ENCODE measurements around the gene AKT2. TPM values are rescaled to one million over a fixed set of nuclear protein-coding genes. Genes with fewer than 3 reads are reported as not detected.

The AKT2 gene
- total RNA-seq, 1 experiment from 2014 or later, result 150 TPM

DNA sequence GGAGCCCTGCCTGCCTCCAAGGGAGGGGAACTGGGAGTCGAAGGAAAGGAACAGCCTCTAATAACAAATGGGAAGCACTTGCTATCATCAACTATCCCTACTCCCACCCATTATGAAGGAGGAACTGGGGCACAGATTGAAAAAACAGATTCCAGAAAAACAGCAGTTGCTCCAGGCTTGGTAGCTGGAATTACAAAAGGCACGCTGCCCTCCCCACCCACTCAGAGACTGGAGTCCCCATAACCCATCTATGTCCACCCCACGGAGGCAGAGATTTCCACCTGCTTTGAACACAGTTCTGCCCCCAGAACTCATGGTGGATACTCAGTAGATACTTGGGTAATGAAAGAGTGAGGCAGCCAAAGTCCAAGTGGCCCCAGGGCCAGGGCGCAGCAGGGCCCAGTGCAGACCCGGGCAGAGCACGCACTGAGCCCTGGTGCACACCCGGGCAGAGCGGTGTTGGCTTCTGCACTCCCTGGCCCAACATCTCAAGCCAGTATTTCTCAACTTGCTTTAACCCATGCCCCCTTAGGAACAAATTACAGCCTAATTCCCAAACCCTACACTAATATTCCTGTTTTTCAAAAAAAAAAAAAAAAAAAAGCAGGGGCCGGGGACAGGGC, 39.5 kb downstream of the AKT2 start:
- no peak overlapping the region for H2BK120ac ChIP-seq (ENCODE audit: low read depth, low read length, poor library complexity, severe bottlenecking)

More for the DNA sequence above, 39.5 kb downstream of the AKT2 start:
- H4K5ac ChIP-seq (ENCODE audit: insufficient read length, low read depth, low read length), result no peak overlapping the region
- H3K4me2 ChIP-seq (ENCODE audit: insufficient read depth, insufficient read length, low read length), result no peak overlapping the region
- H2BK20ac ChIP-seq (ENCODE audit: low read depth, low read length, poor library complexity, severe bottlenecking), result no peak overlapping the region
- no peak overlapping the region for H2AK5ac ChIP-seq (ENCODE audit: insufficient read length, low read length)
- TF ChIP-seq, protein P1, sequence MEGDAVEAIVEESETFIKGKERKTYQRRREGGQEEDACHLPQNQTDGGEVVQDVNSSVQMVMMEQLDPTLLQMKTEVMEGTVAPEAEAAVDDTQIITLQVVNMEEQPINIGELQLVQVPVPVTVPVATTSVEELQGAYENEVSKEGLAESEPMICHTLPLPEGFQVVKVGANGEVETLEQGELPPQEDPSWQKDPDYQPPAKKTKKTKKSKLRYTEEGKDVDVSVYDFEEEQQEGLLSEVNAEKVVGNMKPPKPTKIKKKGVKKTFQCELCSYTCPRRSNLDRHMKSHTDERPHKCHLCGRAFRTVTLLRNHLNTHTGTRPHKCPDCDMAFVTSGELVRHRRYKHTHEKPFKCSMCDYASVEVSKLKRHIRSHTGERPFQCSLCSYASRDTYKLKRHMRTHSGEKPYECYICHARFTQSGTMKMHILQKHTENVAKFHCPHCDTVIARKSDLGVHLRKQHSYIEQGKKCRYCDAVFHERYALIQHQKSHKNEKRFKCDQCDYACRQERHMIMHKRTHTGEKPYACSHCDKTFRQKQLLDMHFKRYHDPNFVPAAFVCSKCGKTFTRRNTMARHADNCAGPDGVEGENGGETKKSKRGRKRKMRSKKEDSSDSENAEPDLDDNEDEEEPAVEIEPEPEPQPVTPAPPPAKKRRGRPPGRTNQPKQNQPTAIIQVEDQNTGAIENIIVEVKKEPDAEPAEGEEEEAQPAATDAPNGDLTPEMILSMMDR (conservative IDR thresholded peaks at IDR 0.05), result no peak
- H2AFZ ChIP-seq (ENCODE audit: low read length), result no peak overlapping the region
- H4K20me1 ChIP-seq (ENCODE audit: control insufficient read depth, insufficient read depth, insufficient read length), result no peaks in the 10 kb centered on the region
- no peak overlapping the region for H3K18ac ChIP-seq (ENCODE audit: insufficient read length, low read depth, low read length)
- H3K23me2 ChIP-seq (ENCODE audit: insufficient read length, low read depth, low read length, poor library complexity, severe bottlenecking), result no peaks in the 10 kb centered on the region
- H3K9me3 ChIP-seq (ENCODE audit: control insufficient read depth, low read depth, low read length), result no peaks in the 10 kb centered on the region
- H3K4me1 Mint-ChIP-seq, result peaks cover 4 to 8% of the 10 kb centered on the region in 2 experiments; a peak in 2 of 4 replicates
- no peak overlapping the region for H3K56ac ChIP-seq (ENCODE audit: insufficient read length, low read depth, low read length)
- H3K79me2 ChIP-seq (ENCODE audit: insufficient read depth, low read length), result no peaks in the 10 kb centered on the region; the same call in 1 of the 2 replicates
- no peak overlapping the region for H2BK15ac ChIP-seq (ENCODE audit: low read depth, low read length)
- H3K23ac ChIP-seq (ENCODE audit: insufficient read length, low read depth, low read length), result no peak overlapping the region
- H2BK12ac ChIP-seq (ENCODE audit: insufficient read length, low read depth, low read length), result no peak overlapping the region
- no peak overlapping the region for H4K91ac ChIP-seq (ENCODE audit: insufficient read length, low read depth, low read length)
- no peak overlapping the region for H3K27ac ChIP-seq (ENCODE audit: insufficient read length, low read depth, low read length)
- H4K8ac ChIP-seq (replicated peaks; ENCODE audit: insufficient read length, low read depth, low read length), result no peak overlapping the region
- peaks cover 2% of the 10 kb centered on the region for H3K79me1 ChIP-seq (ENCODE audit: insufficient read depth, low read depth, low read length, poor library complexity, severe bottlenecking)
- no peak for DNase-seq
- H2BK5ac ChIP-seq (ENCODE audit: insufficient read length, low read length), result no peak overlapping the region
- H3T11ph ChIP-seq (ENCODE audit: low read length), result no peak overlapping the region
- no peak overlapping the region for H3K9ac ChIP-seq (ENCODE audit: extremely low read depth, insufficient read length, low read length)
- H3K27me3 Mint-ChIP-seq (ENCODE audit: low read depth), result no peaks in the 10 kb centered on the region
- no CpG with 5 or more reads among the region's 9 CpGs for WGBS (ENCODE audit: extremely low coverage, insufficient read length, low lambda C conversion rate)
- H3K14ac ChIP-seq (ENCODE audit: insufficient read depth, low read length), result no peak overlapping the region
- peaks cover 2 to 31% (median 27%) of the 10 kb centered on the region in 3 experiments for H3K36me3 Mint-ChIP-seq (ENCODE audit: insufficient read depth in 1 of 3, low read depth in 3 of 3)
- no peaks in the 10 kb centered on the region for H3K9me3 Mint-ChIP-seq
- H3K4ac ChIP-seq (ENCODE audit: low read depth, low read length), result no peak overlapping the region
- peak overlapping the region in 2 of 3 experiments; percentile 23 to 25; a peak in 1 of 7 replicates for H3K27ac Mint-ChIP-seq
- H3K27me3 ChIP-seq (ENCODE audit: insufficient read depth, low read length), result no peaks in the 10 kb centered on the region
- H3K4me3 Mint-ChIP-seq, result no peak overlapping the region
- H3K4me1 ChIP-seq (ENCODE audit: insufficient read depth, low read length), result no peaks in the 10 kb centered on the region; the same call in 1 of the 2 replicates
